Measurements from ENCODE around the gene SMAD9.

DNA sequence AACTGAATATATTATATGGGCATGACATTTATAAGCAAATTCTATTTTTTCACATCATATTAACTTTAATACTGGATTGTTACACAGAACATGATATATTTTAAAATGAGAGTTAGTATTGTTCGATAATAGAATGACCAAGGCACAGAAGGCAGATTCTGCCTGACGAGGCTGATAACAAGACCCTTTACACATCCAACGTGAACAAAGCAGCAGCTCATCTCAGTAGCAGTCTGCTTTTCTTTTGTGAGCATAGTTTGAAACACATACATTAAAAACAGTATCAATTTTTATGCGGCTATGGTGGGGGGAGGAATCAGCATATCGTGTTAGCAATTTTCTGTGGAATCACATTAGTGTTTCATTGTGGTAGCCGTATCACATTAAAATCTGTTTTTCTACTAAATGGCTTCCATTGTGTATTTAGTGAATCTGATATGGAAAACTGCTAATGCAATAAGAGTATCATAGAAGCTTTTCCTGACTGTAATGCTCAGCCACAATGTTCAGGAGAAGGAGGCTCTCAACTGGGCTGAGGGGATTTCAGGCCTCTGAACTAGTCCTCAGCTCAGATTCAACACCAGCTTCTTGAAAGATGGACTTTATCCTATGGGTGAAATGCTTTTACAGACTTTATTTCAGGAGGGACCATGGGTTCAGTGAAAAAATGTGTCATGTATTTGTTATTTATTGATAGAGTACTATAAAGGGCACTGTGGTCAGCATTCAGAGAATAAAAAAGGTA, 4.0 kb downstream of the SMAD9 start:
- TF ChIP-seq, protein P1, sequence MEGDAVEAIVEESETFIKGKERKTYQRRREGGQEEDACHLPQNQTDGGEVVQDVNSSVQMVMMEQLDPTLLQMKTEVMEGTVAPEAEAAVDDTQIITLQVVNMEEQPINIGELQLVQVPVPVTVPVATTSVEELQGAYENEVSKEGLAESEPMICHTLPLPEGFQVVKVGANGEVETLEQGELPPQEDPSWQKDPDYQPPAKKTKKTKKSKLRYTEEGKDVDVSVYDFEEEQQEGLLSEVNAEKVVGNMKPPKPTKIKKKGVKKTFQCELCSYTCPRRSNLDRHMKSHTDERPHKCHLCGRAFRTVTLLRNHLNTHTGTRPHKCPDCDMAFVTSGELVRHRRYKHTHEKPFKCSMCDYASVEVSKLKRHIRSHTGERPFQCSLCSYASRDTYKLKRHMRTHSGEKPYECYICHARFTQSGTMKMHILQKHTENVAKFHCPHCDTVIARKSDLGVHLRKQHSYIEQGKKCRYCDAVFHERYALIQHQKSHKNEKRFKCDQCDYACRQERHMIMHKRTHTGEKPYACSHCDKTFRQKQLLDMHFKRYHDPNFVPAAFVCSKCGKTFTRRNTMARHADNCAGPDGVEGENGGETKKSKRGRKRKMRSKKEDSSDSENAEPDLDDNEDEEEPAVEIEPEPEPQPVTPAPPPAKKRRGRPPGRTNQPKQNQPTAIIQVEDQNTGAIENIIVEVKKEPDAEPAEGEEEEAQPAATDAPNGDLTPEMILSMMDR (IDR thresholded peaks at IDR 0.05): no peak
- TF ChIP-seq POLR2A (IDR thresholded peaks at IDR 0.05): no peak
